Measurements from ENCODE around the gene COA5.

GRCh38 chr2:98571121-98571701 lies 37.1 kb downstream of the COA5 start:
- TF ChIP-seq POLR2AphosphoS5 (IDR thresholded peaks at IDR 0.05; ENCODE audit: borderline replicate concordance, low read depth, low read length) = no peak
- no peak for TF ChIP-seq EZH2 (IDR thresholded peaks at IDR 0.05)
- TF ChIP-seq FOXP2 (optimal IDR thresholded peaks at IDR 0.05; ENCODE audit: control extremely low read depth, extremely low read length, insufficient read depth) = no peak
